Skeletal muscle cell (primary cell): ENCODE results near the gene ORAI1.
"Not testable (repeated sequence)": the region's sequence is repeated elsewhere in the genome, so short reads cannot be mapped to it uniquely, and the experiment has no call there.

ENCODE experiments used
- DNase-seq: peaks from one replicate; pipeline ENCODE4 v3.0.0-alpha.2; 2010; ENCODE audit warnings: low read depth
- H3K4me3 ChIP-seq: 2 replicates; pipeline ENCODE4 v1.5.1; 2011; ENCODE audit warnings: low read depth, mild to moderate bottlenecking, control low read depth, low read length, moderate library complexity

Gene ORAI1

GRCh38 chr12:121678305-121678704 lies 52.0 kb downstream of the ORAI1 start:
- no peak for DNase-seq
- H3K4me3 ChIP-seq, result no peak overlapping the region

DNA sequence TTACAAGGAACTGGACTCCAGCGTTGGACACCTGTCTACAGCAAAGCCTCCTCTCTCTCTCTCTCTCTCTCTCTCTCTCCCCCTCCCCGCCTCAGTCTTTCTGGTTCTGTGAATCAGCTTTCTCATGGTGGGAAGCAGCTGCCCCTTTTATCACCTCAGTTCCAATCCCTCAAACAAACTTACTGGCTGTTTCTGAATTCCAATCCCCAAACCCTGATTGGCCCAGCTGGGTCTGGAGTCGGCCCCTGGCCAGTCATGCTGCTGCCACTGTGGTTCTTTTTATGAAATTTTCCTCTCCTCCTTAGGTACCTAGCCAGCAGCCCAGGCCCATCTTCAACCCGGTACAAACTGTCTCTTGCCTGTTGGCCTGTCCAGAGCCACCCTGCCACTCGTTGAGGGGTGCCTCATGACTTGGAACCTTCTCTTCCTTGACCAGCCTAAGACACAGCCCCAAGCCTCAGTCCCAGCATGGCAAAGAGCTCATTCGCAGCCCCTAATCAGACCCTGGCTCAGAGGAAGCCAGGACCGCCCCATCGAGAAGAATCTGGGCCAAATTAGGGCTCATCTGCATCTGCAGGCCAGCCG lies 52.5 kb downstream of the ORAI1 start:
- DNase-seq, result no peak
- H3K4me3 ChIP-seq, result no peak overlapping the region

- H3K4me3 ChIP-seq, DNase-seq: not testable (repeated sequence)
Measured at GRCh38 chr12:121679661-121680197, 53.4 kb downstream of the ORAI1 start.

DNA sequence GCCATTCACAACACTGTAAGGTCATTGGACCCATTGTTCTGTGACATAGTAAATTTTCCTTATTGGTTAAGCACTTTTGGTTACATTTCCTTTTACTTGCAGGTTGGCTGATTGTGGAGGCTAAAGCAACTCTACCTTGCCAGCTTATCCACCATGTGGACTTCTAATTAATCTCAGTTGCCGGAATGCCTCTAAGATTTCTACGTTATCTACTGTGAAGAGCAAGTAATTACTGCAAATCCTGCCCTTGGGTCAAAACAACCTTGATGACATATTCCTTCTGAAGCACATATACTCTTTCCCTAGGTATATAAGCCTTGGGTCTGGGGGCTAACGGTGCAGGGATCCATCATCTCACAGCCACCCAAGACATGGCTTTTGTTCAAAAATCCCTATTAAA lies 62.6 kb downstream of the ORAI1 start:
- H3K4me3 ChIP-seq, result no peak overlapping the region
- DNase-seq, result no peak

DNA sequence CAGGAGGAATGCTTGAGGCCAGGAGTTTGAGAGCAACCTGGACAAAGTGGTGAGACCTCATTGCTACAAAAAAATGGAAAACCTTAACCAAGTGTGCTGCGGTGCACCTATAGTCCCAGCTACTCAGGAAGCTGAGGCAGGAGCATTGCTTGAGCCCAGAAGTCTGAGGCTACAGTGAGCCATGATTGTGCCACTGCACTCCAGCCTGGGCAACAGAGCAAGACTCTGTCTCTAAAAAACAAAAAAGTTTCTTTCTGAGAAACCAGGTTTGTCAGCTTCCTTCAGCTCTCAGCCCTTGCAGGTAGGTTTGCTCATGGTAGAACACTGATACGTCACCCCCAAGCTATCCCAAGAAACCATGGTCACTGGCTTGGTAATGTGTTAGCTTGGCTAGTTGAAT lies 63.1 kb downstream of the ORAI1 start:
- H3K4me3 ChIP-seq, result no peak overlapping the region
- DNase-seq, result no peak
